HepG2 (cell line): ENCODE data around the gene CITED4. TPM values are rescaled to one million over a fixed set of nuclear protein-coding genes. Genes with fewer than 3 reads are reported as not detected.
A peak's percentile ranks its signal among the peaks of the same experiment; 100 is the strongest.

ENCODE experiments used
- AGO1 ChIP-seq: fragments of 200-400 bp; formaldehyde crosslinking; IDR thresholded peaks from 2 replicates; pipeline ENCODE4 v1.6.1; 2017; ENCODE audit warnings: mild to moderate bottlenecking, low read depth, low read length, moderate library complexity; ENCODE audit not compliant: poor library complexity, severe bottlenecking
- AHDC1 ChIP-seq: sonication (generic); formaldehyde crosslinking; IDR thresholded peaks from 2 replicates; pipeline ENCODE4 v1.5.1; 2020; ENCODE audit warnings: mild to moderate bottlenecking, missing genetic modification reagents, borderline replicate concordance
- ASH2L ChIP-seq: fragments of 300-600, 200-600 bp; sonication (generic); IDR thresholded peaks from 2 replicates; pipeline ENCODE4 v1.7.0; 2017; ENCODE audit warnings: low read depth, mild to moderate bottlenecking, moderate library complexity, mixed read lengths, low read length; ENCODE audit not compliant: insufficient read length
- FOXC1 ChIP-seq: sonication (generic); formaldehyde crosslinking; IDR thresholded peaks from 2 replicates; pipeline ENCODE4 v1.8.0; 2022; ENCODE audit warnings: mild to moderate bottlenecking, missing genetic modification reagents, borderline replicate concordance
- GTF3A ChIP-seq: sonication (generic); formaldehyde crosslinking; conservative IDR thresholded peaks from 2 replicates; pipeline ENCODE4 v1.4.0; 2020; ENCODE audit warnings: mild to moderate bottlenecking, missing genetic modification reagents
- HBP1 ChIP-seq: IDR thresholded peaks from 2 replicates; pipeline ENCODE4 v1.6.1; 2016; ENCODE audit warnings: low read depth, control low read depth
- IKZF4 ChIP-seq: sonication (generic); formaldehyde crosslinking; IDR thresholded peaks from 2 replicates; pipeline ENCODE4 v1.5.1; 2020; ENCODE audit warnings: borderline replicate concordance, mild to moderate bottlenecking, low read depth, missing genetic modification reagents; ENCODE audit errors: not compliant biosample characterization
- JUNB ChIP-seq: sonication (generic); formaldehyde crosslinking; IDR thresholded peaks from 2 replicates; pipeline ENCODE4 v1.8.0; 2022; ENCODE audit warnings: missing genetic modification reagents, mild to moderate bottlenecking, borderline replicate concordance
- NFKB2 ChIP-seq: sonication (generic); formaldehyde crosslinking; IDR thresholded peaks from 2 replicates; pipeline ENCODE4 v1.4.0; 2020; ENCODE audit warnings: missing genetic modification reagents, borderline replicate concordance
- ONECUT2 ChIP-seq: sonication (generic); formaldehyde crosslinking; IDR thresholded peaks from 2 replicates; pipeline ENCODE4 v1.4.0; 2020; ENCODE audit warnings: missing genetic modification reagents
- PAX8 ChIP-seq: sonication (generic); formaldehyde crosslinking; IDR thresholded peaks from 2 replicates; pipeline ENCODE4 v1.8.0; 2022; ENCODE audit warnings: mild to moderate bottlenecking, missing genetic modification reagents, borderline replicate concordance
- PHF8 ChIP-seq: sonication (generic); formaldehyde crosslinking; IDR thresholded peaks from 2 replicates; pipeline ENCODE4 v1.5.0; 2020; ENCODE audit warnings: missing genetic modification reagents
- POLR2A ChIP-seq, 2 experiments: IDR thresholded peaks; 2 replicates each; pipeline ENCODE4 v1.6.1; 2011; ENCODE audit warnings: low read depth in 2 of 2, low read length in 2 of 2, mild to moderate bottlenecking in 1 of 2, moderate library complexity in 1 of 2; ENCODE audit not compliant: insufficient read depth in 1 of 2
- RBFOX2 ChIP-seq: fragments of 200-400 bp; formaldehyde crosslinking; IDR thresholded peaks from 2 replicates; pipeline ENCODE4 v1.6.1; 2017; ENCODE audit warnings: low read depth, mild to moderate bottlenecking, low read length
- SNAPC2 ChIP-seq: sonication (generic); formaldehyde crosslinking; IDR thresholded peaks from 2 replicates; pipeline ENCODE4 v1.8.1; 2022; ENCODE audit warnings: mild to moderate bottlenecking, missing genetic modification reagents
- SPEN ChIP-seq: sonication (generic); formaldehyde crosslinking; IDR thresholded peaks from 2 replicates; pipeline ENCODE4 v1.5.1; 2020; ENCODE audit warnings: low read depth, mild to moderate bottlenecking, missing genetic modification reagents
- YEATS2 ChIP-seq: sonication (generic); formaldehyde crosslinking; IDR thresholded peaks from 2 replicates; pipeline ENCODE4 v1.4.0; 2020; ENCODE audit warnings: missing genetic modification reagents, borderline replicate concordance
- ZC3H4 ChIP-seq: sonication (generic); formaldehyde crosslinking; IDR thresholded peaks from 2 replicates; pipeline ENCODE4 v1.4.0; 2020; ENCODE audit warnings: missing genetic modification reagents, borderline replicate concordance
- ZNF460 ChIP-seq: sonication (generic); formaldehyde crosslinking; IDR thresholded peaks from 2 replicates; pipeline ENCODE4 v1.5.1; 2020; ENCODE audit warnings: missing genetic modification reagents, mild to moderate bottlenecking, borderline replicate concordance
- ZNF557 ChIP-seq: sonication (generic); formaldehyde crosslinking; IDR thresholded peaks from 2 replicates; pipeline ENCODE4 v1.4.0; 2020; ENCODE audit warnings: missing genetic modification reagents
- ZNF562 ChIP-seq: sonication (generic); formaldehyde crosslinking; IDR thresholded peaks from 2 replicates; pipeline ENCODE4 v1.8.0; 2022; ENCODE audit warnings: missing genetic modification reagents, borderline replicate concordance
- ZNF784 ChIP-seq: sonication (generic); formaldehyde crosslinking; IDR thresholded peaks from 2 replicates; pipeline ENCODE4 v1.5.1; 2020; ENCODE audit warnings: missing genetic modification reagents, mild to moderate bottlenecking, borderline replicate concordance
- ZNF792 ChIP-seq: IDR thresholded peaks from 2 replicates; pipeline ENCODE4 v1.6.1; 2016
- ZSCAN31 ChIP-seq: sonication (generic); formaldehyde crosslinking; IDR thresholded peaks from 2 replicates; pipeline ENCODE4 v1.5.0; 2020; ENCODE audit warnings: low read depth, mild to moderate bottlenecking, missing genetic modification reagents
- polyA plus RNA-seq, 8 experiments: library from polyadenylated mRNA; depleted of rRNA in 3 of 8; stranded (reverse) in 7 of 8; unstranded in 1 of 8; fragments of >200 nt; fragmentation: Illumina TruSeq in 4 of 8; extraction: Trizol in 4 of 8; gene quantifications; 2 replicates each; pipeline versions ENCODE4 v1.2.1 to v1.2.3, GENCODE V29; 2011 to 2016; ENCODE audit warnings: low read depth in 4 of 8, missing spikeins in 1 of 8, mixed read lengths in 1 of 8; ENCODE audit not compliant: insufficient read depth in 1 of 8
- total RNA-seq, 5 experiments: library from RNA; depleted of rRNA; stranded (reverse); fragments of >200 nt; fragmentation: Illumina TruSeq; extraction: Trizol; gene quantifications; 2 replicates each; pipeline ENCODE4 v1.2.3, GENCODE V29; 2016; ENCODE audit warnings: low read depth in 1 of 5

CITED4 gene
- total and polyA plus RNA-seq, 2 of the 13 experiments (the other 11 are each of a cell fraction or from before 2014, with no cell fraction given): 1.5 to 9.9 TPM

- TF ChIP-seq HBP1 (CRISPR knock-in tag) (no peak), FOXC1 (CRISPR knock-in tag) (no peak), ZNF557 (CRISPR knock-in tag) (no peak), POLR2A (IDR thresholded peaks at IDR 0.05; ENCODE audit: insufficient read depth in 1 of 2, low read depth in 2 of 2, low read length in 2 of 2) (peak in 1 of 2 experiments; percentile 39; a peak in 1 of 4 replicates), ZSCAN31 (no peak), ONECUT2 (CRISPR knock-in tag) (no peak), ZNF784 (CRISPR knock-in tag) (0 out of 2 replicates have a peak, but pooled peaks have one; percentile 50), ZC3H4 (no peak), ASH2L (no peak), ZNF792 (no peak), AGO1 (no peak), AHDC1 (CRISPR knock-in tag) (0 out of 2 replicates have a peak, but pooled peaks have one; percentile 11), ZNF460 (no peak), RBFOX2 (no peak), SNAPC2 (CRISPR knock-in tag) (no peak), SPEN (CRISPR knock-in tag) (no peak), IKZF4 (CRISPR knock-in tag) (no peak), ZNF562 (CRISPR knock-in tag) (no peak), YEATS2 (CRISPR knock-in tag) (no peak), PHF8 (CRISPR knock-in tag) (no peak), PAX8 (CRISPR knock-in tag) (no peak), NFKB2 (0 out of 2 replicates have a peak, but pooled peaks have one; percentile 33), JUNB (CRISPR knock-in tag) (no peak), GTF3A (CRISPR knock-in tag) (no peak)
Measured at GRCh38 chr1:40860706-40861223, 1.4 kb downstream of the CITED4 start (continued).
